Mesenteric fat pad (tissue), 1 donor: ENCODE data around the gene GRIK2. TPM values are rescaled to one million over a fixed set of nuclear protein-coding genes. Genes with fewer than 3 reads are reported as not detected.

Experiments
- DNase-seq: peaks from one replicate; pipeline ENCODE4 v3.0.0-alpha.2; 2020; ENCODE audit warnings: low spot score
- total RNA-seq: library from RNA; stranded (reverse); fragmentation: NEBNext Ultra II Directional; extraction: Animal tissue kit (Norgen Biotek cat#: 25700); gene quantifications from one replicate; pipeline ENCODE4 v1.2.1, GENCODE V29; 2021
- donor health status: DM: yes; HTN: yes; CAD: no.

The GRIK2 gene
- total RNA-seq, 1 donor from 2014 or later: not detected

DNA sequence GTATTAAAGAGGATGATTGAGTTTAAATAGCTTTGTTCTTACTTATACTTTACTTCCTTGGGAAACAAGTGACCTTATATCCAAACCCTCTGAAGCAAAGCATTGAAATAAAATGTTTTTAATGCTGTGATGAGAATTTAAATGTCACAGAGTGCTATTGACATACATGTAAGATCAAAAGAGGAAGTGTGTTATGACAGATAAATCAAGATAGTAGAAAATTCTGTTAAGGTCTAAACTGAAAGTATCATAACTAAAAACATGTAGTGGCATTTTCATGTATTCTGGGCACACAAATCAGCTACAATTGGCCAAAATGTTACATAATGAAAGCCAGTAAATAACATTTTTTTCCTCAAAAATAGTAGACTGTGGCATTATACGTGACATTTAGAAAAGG, 318.0 kb downstream of the GRIK2 start:
- no peak for DNase-seq

DNA sequence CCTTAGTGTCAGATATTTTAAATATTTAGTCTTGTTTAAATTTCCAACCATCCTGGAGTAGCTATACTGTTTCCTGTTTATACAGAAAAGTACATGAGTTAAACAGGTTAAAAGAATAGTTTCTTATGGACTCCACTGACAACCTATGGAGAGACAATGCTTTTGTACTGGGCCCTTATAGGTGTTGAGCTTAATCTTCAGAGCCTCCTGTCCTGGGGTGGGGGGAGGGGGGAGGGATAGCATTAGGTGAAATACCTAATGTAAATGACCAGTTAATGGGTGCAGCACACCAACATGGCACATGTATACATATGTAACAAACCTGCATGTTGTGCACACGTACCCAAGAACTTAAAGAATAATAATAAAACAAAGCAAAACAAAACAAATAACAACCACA, 322.9 kb downstream of the GRIK2 start:
- DNase-seq: no peak

DNA sequence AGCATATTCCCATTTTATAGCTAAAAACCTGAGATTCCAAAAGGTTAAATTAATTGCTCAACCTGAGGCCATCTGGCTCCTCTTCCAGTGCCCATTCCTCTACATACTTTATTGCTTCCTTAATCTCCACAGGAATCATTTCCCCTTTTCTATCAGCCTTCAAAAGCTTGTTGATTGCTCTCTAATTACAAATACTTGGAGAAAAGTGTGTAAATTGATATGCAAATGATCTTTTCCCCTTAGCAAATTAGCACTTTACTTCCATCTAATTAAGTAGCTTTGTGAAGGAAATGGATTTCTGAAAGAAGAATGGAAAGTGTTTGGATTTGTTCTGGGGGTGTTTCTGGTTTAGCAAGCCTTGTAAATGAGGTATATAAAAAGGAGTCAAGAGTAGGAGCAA, 323.3 kb downstream of the GRIK2 start:
- no peak for DNase-seq

DNA sequence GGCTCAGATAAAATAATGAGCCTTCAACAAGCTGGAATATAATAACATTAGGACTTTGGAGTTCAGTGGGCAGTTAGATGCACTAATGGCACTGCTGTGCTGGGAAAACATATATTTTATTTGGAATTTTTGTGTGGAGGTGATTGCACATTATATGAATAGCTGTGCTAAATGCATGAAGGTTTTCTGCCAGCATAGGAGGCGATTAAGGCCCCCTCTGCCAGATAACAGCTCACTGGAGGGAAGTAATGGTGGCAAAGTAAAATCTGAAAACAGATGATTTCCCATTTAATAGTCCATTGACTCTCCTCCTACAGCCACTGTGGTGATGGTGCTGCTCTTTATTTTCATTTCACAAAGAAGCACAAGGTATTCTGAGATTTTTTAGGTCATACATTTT, 326.0 kb downstream of the GRIK2 start:
- DNase-seq: no peak

DNA sequence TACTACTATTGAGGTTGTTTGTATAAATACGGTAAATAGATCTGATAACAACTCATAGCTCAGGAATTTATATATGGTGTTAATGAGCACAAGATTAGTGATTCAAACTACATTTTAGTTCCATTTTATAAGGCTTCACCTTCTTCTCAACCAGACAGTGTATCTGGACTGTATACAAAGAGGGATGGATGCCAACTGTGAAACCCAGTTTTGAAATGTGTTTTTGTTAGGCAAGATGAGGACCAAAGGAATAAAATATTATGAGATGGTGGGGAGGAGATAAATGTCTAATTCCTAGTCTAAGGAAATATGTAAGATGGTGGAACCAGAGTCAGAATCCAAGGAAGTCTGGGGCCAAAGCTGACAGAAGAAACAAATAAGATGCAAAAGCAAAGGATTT, 329.0 kb downstream of the GRIK2 start:
- no peak for DNase-seq

DNA sequence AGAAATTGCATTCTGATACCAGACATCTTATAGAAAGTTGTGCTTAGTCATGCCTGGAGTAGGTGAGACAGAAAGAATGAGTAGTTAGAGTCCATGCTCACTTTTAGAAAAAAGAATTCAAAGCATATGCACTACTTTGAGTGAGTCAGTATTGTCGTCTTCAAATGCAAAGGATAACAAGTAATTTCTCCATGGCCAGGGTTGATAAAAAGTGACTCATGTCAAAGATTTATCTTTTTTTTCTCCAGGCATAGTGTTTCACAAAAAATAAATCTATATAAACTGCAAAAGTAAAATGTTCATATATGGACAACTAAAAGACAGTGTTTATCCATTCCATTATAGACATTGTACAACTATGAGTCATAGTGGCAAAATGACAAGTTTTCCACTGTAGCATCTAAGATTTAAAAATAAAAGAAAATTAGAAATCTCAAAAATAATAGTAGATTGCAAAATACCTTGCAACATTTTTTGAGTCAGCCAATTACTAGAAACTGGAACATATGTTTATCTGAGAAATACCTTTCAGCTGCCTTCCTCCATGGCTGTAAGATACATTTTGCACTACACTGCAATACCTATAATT, 329.6 kb downstream of the GRIK2 start:
- DNase-seq: no peak

DNA sequence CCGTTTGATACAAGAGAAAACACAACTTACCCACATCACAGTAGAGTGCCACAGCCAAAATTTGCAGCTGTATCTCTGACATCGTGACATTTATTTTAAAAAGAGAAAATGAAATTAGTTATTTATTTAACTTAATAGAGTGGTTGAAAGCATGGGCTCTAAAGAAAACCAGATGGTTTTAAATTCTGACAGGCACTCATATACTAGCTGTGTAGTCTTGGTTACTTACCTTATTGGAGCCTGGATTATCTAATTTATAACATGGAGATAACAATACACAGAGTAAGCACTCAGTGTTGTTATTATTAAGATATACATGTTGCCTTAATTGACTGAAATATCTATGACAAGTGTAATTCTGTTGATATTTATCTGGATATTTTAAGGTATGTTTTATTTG, 334.9 kb downstream of the GRIK2 start:
- no peak for DNase-seq

DNA sequence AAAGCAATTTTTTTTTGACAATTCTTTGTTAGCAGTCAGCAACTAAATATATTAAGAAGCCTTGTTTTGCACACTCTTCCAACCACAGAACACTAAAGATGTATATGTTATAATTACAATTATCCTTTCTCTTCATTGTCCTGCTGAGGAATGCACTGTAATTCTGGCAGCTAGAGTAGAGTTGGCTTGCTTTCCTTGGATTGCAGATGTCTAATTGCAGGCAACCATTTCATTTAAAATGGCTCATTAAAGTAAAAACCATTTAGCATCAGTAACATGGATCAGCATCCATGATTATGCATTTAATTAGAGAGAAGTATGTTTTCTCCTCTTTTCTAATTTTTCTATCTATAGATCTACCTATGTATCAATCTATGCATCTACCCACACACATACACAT, 335.4 kb downstream of the GRIK2 start:
- no peak for DNase-seq

DNA sequence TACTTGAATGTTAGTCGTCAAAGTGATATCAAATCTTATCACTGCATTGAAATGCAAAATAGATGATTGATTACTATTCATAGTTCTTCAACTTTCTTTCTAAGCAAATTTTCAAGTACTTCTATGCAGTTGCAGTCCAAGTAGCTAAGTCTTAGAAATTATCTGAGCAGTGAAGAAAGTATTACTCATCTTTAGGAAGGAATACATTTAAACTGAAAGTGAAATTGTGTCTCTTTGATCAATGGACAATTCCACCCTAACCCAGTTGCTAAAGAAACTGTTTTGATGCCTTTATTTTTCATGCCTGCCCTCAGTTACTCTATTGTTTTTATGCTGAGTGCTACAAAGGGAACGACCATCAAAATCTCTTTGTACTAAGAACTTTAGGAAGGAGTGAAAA, 337.4 kb downstream of the GRIK2 start:
- no peak for DNase-seq

DNA sequence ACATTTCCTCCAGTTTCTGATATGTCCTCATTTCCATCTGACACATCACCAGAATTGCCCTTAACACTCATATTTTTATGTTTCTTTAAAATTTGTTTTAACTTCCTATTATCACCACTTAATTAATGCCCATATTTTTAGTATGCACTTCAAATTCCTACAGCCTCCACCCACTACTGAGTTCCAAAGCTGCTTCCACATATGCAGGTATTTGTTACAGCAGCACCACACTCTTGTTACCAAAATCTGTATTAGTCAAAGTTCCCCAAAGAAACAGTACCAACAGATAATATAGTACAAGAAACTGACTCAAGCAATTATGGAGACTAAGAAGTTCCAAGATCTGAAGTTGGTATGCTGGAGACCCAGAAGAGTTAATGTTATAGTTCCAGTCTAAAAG, 340.4 kb downstream of the GRIK2 start:
- no peak for DNase-seq

DNA sequence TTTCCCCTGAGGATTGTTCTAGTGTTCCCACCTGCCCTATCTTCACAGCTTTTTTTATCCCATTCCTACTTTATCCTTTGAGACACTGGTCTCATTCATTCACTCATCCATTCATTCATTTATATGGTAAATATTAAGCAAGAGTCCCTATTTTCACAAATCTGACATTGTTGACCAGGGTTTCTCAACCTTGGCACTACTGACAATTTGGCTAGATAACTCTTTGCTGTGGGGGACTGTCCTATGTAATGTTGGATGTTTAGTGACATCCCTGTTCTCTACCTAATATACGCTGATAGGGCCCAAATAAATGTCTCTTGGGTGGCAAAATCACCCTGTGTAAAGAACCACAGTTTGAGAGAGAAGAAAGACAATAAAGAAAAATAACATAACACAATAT, 345.0 kb downstream of the GRIK2 start:
- DNase-seq: no peak

DNA sequence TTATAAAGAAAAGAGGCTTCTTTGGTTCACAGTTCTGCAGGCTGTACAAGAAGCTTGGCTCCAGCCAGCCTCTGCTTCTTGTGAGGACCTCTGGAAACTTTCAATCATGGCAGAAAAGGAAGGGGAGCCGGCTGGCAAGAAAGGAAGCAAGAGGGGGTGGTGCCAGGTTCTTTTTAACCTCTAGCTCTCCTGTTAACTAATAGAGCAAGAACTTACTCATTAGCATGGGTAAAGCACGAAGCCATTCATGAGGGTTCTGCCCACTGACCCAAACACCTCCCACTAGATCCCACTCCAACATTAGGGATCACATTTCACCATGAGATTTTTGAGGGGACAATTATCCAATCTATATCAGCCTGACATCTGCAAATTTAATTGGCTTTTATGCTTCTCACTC, 347.1 kb downstream of the GRIK2 start:
- no peak for DNase-seq

DNA sequence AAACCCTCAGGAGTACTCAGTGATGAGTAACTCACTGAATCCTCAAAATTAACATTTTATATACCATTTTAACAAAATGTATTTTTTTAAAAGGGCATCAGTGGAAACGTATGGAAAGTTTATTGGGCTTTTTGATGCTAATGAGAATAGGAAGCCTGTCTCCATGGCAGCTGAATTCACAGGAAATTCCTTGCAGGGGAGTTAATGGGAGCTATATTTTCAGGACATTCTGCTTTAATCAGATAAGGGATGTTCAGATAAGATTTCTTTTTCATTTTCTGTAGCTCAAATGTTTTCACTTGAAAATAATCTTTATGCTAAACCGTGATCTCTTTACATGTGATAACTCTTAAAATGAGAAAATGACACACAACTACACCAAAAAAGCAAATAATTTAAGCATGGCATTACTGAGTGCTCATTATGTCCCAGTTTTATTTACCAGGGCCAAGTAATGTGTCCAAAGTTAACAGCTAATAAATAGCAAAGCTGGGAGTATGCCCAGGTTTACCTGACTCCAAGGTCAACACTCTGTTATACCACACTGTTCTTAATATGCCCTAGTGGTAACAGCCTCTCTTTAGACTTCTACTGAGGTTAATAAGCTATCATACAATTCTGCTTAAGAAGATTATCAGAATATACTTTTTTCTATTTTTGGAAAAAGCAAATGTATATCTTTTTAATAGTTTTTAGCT, 348.1 kb downstream of the GRIK2 start:
- DNase-seq: no peak

DNA sequence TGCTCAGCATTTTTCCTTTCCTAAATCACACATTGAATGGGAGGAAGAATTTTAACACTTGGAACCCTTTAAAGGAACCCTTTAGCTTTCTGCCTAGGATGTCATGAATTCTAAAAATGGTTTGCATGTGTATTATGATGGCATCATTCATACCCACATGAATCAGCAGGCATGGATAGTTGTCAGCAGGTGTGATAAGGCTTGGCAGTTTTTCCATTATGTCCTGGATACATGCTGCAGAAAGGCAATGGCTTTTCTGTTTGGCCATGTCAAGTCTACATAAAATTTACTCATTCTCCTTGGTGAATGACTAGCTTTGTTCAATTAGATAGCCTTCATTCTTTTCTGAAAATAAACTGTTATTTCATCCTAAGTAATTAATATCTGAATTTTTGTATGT, 353.7 kb downstream of the GRIK2 start:
- DNase-seq: no peak

DNA sequence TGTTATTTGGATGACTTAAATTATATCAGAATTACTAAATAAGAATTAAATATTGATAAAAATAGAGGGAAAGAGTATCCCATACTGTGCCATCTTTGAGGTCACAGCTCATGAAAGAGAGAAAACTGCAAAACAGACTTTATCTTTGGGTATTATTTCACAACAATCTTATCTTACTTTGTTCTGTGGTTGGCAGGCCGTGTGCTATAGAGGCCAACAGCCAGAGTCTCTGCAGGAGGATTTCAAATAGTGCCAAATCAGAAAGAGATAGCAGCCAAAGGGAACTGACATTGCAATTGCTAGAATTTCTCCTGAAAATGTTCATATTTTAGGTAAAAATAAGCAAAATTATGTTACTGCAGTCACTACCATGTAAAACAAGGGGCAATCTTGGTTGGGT, 354.2 kb downstream of the GRIK2 start:
- no peak for DNase-seq

DNA sequence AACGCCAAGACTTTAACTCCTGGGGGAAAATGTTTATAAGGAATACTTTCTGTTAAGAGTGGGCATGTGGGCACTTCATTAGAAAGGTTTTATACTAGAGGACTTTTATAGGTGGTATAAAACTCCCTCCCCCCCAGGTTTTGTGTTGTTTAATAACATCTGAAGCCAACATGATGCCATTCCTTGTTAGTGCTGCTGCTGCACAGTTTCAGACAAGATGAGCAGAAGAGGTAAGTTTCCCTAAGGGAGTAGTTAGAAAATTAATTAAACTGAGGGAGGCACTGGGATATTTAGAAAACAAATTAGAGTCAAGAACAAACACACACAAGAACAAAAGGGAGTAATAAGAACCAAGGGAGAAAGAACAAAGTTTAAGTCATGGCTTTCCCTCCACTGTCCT, 362.4 kb downstream of the GRIK2 start:
- no peak for DNase-seq

DNA sequence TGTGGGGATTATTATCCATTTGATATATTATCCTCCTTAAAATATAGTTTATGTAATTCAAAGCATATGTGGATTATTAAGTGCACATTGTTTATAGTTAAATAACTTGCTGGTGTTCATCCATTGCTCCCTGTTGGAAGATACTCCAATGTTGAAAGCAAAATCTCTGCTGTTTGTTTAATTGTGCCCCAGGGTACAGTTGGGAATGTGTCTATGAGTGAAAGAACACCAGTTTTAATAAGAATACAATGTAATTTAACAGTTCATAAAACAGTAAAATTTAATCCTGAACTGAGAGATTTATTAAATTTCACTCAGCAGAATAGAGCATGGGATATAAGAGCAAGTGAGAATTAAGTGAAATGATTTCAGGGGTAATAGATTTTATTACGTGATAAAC, 364.9 kb downstream of the GRIK2 start:
- DNase-seq: no peak

DNA sequence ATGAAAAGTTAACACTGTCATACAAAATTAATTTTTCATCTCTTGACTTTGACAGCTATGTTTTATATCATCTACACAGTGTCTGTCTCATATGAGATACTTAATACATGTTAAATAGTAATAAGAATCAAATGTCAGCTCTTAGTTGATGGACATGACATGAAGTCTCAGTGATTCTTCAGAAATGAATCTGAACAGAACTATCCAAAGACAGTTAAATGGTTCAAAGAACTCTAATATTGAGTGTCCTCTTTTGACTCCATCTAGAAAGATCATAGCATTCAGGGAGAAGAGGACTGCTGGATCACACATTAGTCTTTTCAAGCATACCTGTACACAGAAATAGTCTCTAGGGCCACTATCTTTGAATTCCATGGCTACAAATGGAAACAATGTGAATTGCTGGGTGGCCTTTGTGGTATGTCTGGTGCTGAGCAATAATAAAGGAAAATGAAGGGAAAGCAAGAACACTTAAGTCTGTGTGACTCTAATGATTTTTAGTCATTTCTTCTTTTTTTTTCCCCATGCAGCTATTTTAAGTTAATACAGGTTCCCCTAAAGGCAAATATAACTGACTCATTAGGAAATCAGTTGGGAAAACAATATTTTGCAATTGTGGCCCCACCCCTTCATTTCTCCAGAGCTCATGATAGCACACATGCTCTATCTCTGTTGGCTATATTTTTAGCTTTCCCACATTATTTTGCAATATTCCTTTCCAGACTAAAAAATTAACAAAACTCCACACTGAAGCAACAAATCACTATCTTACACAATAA, 367.5 kb downstream of the GRIK2 start:
- DNase-seq: no peak

DNA sequence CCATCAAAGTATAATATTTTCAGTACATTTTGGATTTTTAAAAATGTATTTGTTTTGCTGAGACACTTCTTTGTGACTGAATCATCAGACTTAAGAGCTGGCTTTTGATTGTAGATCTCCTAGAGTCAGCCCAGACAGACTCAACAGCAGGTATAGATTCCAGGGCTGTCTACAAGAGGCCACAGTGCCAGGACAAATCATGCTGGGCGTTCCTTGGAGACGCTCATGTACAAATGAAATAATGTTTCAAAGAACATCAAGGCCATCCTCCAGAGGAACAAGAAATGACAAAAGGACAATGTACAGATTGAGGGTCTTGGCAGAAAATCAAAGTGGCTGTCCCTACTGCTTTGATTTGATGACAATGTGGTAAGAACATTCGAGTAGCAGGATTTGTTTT, 369.3 kb downstream of the GRIK2 start:
- no peak for DNase-seq

DNA sequence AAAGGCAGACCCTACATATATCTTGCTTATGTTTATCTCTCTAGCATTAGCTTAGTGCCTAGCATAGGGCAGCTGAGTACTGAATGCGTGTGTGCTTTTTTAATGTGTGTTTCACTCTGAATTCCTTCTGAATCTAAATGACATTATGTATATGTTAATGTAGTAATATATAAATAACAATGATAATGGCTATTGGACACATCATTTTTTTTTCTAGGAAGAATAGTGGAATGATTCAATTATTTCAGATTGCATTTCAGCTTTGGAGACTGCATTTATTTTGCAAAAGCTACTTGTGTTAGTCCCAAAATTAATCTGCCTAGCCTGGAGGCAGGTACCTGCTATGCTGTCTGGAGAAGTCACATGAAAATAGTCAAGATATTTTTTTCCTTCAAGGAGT, 371.8 kb downstream of the GRIK2 start:
- DNase-seq: no peak

DNA sequence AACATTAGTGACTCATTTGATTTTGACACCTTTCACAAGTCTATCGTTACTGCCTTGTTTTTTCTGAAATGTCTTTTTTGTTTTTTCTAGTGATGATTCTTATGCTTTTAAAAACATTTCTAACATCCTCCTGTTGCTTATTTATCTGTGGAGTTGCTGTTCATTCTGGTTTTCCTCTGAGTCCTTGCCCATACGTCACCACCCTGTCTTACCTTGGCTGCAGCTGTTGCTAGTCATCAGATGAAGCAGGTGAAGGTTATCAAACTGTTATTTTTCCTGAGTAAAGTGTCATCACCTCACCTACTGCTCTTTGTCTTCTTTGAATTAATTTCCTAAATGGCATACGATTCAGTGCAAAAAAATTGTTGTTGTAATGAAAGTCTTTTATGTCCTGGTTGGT, 376.6 kb downstream of the GRIK2 start:
- no peak for DNase-seq

DNA sequence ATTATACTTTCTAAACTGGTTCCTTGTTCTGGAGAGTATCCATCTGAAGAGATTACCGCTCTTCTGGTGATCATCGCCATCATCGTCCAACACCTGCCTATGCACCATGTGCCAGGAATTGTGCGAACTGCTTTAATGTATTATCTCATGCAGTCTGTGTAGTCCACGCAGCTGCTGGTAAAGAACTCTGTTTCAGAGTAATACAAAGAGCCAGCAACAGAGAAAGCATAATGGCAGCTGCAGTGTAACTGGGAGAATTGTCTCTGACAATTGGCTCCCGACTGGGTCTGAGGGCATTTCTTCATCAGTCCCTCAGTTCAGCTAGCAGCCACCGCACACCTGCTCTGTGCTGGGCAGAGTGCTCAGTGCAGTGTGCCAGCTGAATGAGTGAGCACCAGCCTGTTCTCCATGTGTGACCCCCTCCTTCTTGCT, 383.4 kb downstream of the GRIK2 start:
- no peak for DNase-seq

DNA sequence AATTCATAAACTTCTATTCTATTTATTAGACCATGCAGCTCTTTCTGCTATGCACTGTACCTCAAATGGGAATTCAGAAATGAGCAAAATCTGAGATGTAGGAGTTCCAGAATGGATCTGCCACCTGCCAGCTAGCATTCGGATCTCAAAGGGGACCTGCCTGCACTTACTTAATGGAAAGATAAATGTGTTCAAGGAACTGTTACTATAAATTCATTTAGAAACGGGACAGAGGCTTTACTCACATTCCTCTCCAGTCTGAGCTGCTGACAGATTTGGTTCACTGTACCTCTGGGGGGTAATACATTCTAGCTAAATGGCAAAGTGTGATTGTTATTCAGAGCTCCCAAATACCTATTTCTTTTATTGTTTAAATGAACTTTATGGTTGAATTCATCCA, 384.1 kb downstream of the GRIK2 start:
- DNase-seq: no peak
